ENCODE data around the gene CORIN.

Gene CORIN

GRCh38 chr4:47690611-47691010 lies 147.3 kb downstream of the CORIN start:
- no peak for DNase-seq (ENCODE audit: low read depth in 2 of 2)

DNA sequence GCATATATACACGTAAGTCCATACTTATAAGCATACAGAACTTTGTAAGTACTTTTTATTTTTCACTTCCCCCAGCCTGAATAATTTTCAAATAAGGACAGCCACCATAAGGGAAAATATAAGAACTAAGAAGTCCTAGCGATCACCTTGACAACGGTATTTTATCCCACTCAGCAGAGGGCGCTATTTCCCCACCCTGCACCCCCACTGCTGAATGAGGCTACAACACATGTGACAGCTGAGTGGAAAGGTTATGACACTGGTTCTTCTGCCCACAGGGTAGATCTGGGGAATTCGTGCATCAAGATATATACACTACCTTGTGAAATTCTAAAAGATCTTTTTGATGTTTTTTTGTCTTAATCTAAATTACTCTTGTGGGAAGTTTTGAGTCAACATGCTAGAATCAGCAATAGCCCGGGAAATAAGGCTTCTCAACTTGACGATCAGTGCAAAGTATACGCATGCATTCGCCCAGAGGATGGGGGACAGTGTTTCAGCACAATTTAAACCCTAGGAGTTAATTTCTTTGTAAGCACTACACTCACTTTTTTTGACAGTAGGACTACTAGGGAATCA lies 151.5 kb downstream of the CORIN start:
- peak; percentile 16 to 26 for DNase-seq (ENCODE audit: low read depth in 2 of 2)

DNA sequence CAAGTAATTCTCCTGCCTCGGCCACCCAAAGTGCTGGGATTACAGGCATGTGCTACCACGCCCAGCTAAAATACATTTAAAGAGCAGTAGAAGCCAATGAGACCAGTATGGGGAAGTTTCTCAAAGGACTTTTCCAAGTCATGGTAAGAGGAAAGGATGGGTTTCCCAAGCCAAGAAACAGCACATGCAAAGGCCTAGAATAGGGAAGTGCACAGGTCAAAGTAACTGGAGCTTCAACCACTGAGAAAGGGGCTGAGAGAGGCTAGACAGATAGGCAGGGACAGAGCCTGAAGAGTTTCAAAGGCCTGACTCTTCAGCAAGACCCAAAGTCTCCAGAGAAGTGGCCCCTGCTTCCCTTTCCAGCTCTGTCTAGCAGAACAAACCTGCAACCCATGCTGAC lies 162.1 kb downstream of the CORIN start:
- DNase-seq (ENCODE audit: low read depth in 2 of 2), result no peak

DNA sequence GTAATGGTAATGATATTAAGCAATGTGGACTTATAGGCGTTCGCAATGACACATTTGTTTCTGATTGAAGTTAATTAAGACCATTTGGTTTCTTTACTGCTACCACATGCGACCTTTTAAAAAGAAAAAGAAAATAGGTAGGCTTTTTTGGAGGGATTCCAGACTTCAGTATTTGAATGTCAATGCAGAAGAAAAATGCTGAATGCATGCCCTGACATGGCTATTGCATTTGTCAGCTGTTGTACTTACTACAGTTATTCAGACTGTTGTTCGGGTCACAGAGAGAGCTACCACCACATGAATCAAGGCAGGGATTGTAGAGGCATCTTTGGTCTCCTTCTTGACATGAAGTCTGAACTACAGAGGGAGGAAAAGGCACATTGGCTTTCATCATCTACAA lies 163.7 kb downstream of the CORIN start:
- no peak for DNase-seq (ENCODE audit: low read depth in 2 of 2)

- DNase-seq (ENCODE audit: low read depth in 2 of 2), result no peak
Observed at GRCh38 chr4:47672696-47673095, 165.2 kb downstream of the CORIN start.

- DNase-seq (ENCODE audit: low read depth in 2 of 2), result no peak
Observed at GRCh38 chr4:47669946-47670345, 167.9 kb downstream of the CORIN start.

GRCh38 chr4:47668810-47669408 lies 169.0 kb downstream of the CORIN start:
- no peak for DNase-seq (ENCODE audit: low read depth in 2 of 2)

DNA sequence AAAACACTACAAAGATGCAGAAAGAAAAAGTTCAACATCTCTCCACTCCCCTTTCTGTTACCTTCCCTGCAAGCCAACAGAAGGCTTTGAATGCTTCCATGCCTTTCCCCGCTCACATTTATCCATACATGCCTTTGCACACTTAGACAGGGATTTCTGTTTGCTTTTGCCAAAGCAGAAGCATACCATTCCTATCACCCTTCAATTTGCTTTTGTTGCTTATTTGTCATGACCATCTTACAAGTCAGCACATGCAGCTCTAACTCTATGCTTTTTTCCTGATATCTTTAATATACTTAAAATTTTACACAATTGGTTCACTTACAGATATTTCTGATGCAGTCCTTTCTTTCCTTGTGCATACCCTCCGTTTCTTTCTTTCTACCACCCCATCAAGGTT lies 169.6 kb downstream of the CORIN start:
- no peak for DNase-seq (ENCODE audit: low read depth in 2 of 2)

GRCh38 chr4:47667552-47667951 lies 170.3 kb downstream of the CORIN start:
- DNase-seq (ENCODE audit: low read depth in 2 of 2), result no peak

GRCh38 chr4:47664051-47664826 lies 173.6 kb downstream of the CORIN start:
- DNase-seq (ENCODE audit: low read depth in 2 of 2), result no peak

GRCh38 chr4:47662975-47663374 lies 174.9 kb downstream of the CORIN start:
- DNase-seq (ENCODE audit: low read depth in 2 of 2), result no peak

- DNase-seq (ENCODE audit: low read depth in 2 of 2), result no peak
Observed at GRCh38 chr4:47661741-47662140, 176.1 kb downstream of the CORIN start.

- DNase-seq (ENCODE audit: low read depth in 2 of 2), result no peak
Observed at GRCh38 chr4:47659342-47659741, 178.5 kb downstream of the CORIN start.

DNA sequence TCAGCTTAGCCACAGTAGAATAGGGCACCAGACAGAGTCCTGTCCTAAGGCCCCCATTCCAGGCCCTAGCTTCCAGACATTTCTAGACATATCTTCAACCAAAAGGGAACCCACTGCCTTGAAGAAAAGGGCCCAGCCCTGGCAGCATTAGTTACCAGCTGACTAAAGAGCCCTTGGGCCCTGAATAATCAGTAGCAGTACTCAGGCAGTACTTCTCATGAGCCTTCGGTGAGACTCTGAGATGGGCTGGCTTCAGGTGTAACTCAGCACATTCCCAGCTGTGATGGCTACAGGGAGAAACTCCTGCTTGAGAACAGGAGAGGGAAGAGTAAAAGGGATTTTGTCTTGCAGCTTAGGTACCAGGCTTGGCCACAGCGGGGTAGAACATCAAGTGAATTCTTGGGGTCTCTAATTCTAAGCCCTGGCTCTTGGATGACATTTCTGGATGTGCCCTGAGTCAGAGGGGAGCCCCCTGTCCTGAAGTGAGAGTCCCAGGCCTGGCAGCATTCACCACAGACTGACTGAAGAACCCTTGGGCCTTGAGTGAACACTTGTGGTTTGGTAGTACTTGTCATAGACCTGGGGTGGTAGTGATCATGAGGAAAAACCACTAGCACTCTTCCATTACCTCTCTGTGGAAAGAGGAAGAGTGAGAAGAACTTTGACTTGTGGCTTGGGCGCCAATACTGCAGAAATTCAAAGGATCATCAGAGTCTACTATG lies 182.7 kb downstream of the CORIN start:
- no peak for DNase-seq (ENCODE audit: low read depth in 2 of 2)

- DNase-seq (ENCODE audit: low read depth in 2 of 2), result no peak
Observed at GRCh38 chr4:47652092-47652491, 185.8 kb downstream of the CORIN start.

- DNase-seq (ENCODE audit: low read depth in 2 of 2), result no peak
Observed at GRCh38 chr4:47651231-47651630, 186.6 kb downstream of the CORIN start.

DNA sequence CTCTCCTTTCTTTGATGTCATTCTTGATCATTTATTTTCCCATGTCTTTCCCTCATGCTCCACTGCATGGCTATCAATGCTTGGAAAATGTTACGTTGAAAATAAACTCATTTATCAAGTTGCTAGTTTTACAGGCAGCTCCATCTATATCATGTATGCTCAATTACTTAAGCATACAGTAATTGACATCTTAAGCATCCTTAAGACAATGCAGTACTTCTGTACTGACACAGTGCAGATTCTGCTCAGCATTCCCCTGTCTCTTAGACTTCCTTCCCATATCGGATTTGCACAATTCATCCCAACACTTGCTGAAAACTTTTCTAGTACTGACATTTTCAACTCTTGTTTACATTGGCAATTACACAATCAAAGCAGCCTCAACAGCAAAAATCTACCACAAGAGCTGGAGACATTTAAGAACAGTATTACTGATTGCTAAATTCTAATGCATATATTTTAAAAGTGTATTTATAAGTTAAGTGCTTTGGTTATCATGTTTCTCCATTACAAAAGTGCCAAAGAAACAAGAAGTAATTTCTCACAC lies 187.2 kb downstream of the CORIN start:
- no peak for DNase-seq (ENCODE audit: low read depth in 2 of 2)

DNA sequence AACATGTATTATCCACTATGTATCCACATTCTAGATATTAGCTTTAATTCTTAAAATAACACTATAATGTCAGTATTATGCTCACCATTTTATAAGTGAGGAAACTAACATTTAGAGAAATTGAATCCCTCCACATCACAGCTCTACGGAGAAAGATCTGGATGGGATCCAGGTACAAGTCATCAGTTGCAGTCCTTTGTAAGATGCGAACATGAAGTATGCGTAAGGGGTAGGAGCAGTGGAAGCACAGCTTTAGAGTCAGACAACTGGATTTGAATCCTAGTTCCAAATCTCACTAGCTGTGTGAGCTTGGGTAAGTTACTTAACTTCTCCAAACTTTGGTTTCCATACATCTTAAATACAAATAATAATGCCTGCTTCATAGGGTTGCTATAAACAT lies 190.3 kb downstream of the CORIN start:
- no peak for DNase-seq (ENCODE audit: low read depth in 2 of 2)

DNA sequence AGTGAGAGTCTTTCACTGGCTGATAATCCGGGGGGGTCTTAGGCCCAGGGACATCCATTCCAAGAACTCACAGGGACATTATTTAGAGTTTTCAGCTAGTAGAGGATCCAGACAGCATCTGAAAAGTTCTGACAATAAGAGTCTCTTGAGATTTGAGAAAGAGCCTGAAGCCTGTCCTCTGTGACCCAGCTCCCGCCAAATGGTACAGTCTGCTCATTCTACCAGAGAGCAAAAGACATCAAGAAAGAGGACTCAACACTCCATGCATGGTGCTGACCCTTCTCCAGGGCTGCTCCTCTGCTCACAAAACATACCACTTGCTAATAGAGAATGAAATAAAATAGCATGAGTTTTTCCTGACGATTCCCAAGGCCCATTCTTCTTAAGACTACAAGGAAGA lies 190.8 kb downstream of the CORIN start:
- DNase-seq (ENCODE audit: low read depth in 2 of 2), result no peak

DNA sequence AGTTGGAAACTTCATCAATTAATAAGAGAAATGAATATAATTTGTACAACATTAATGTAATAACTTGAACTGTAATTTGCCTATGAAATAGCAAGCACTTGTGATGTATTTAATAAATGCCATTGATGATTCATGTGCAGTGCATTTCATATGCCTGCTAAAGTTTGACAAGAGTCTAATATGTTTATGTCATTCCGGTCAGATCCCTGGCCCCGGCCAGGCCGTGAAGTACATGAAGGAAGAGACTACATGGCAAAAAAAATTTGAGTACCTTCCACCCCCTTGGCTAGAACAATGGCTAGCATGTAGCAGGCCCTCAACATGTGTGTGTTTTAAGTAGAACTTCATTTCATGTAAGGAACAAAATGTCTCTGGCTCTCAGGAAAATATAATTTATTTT lies 191.5 kb downstream of the CORIN start:
- no peak for DNase-seq (ENCODE audit: low read depth in 2 of 2)

- no peak for DNase-seq (ENCODE audit: low read depth in 2 of 2)
Observed at GRCh38 chr4:47643845-47644244, 194.0 kb downstream of the CORIN start.

- DNase-seq (ENCODE audit: low read depth in 2 of 2), result no peak
Observed at GRCh38 chr4:47642985-47643760, 194.7 kb downstream of the CORIN start.
